ENCODE data around the gene ENOX2. TPM values are rescaled to one million over a fixed set of nuclear protein-coding genes. Genes with fewer than 3 reads are reported as not detected.

The ENOX2 gene
- total and polyA plus RNA-seq, 12 donors, result 3.4 to 31.7 (median 18.9) TPM

- WGBS, 4 donors, result 59 to 92% (median 83%) methylated on average over 3 of the region's 3 CpGs; no CpG with 5 or more reads in 1 of the 4 donors
- Histone ChIP-seq H3K27me3 (no peaks in the 10 kb centered on the region), H3K36me3 (replicated peaks in 1 of 2) (no peaks in the 10 kb centered on the region), H3K27ac (no peak overlapping the region), H3K9me3 (replicated peaks in 1 of 3) (no peaks in the 10 kb centered on the region), H3K4me1 (replicated peaks in 1 of 2) (no peaks in the 10 kb centered on the region), H3K4me3 (no peak overlapping the region)
- TF ChIP-seq POLR2A (IDR thresholded peaks at IDR 0.05) (no peak), CTCF (IDR thresholded peaks at IDR 0.05) (no peak)
- intact Hi-C loops (cut with DNase I), result no loop called here
- no peak for DNase-seq
Observed at GRCh38 chrX:130810561-130810960, 92.4 kb downstream of the ENOX2 start.

GRCh38 chrX:130805903-130806302, 97.1 kb downstream of the ENOX2 start:
- 45 to 75% (median 67%) methylated on average over 2 of the region's 2 CpGs for WGBS, 4 donors
- Histone ChIP-seq H3K9me3 (replicated peaks in 1 of 3) (no peaks in the 10 kb centered on the region), H3K36me3 (replicated peaks in 1 of 2) (no peaks in the 10 kb centered on the region), H3K27ac (no peak overlapping the region), H3K4me1 (replicated peaks in 1 of 2) (no peaks in the 10 kb centered on the region), H3K27me3 (no peaks in the 10 kb centered on the region), H3K4me3 (no peak overlapping the region)
- intact Hi-C loops (cut with DNase I), result no loop called here
- no peak for DNase-seq
- TF ChIP-seq POLR2A (IDR thresholded peaks at IDR 0.05) (no peak), CTCF (IDR thresholded peaks at IDR 0.05) (no peak)

- Histone ChIP-seq H3K27me3 (no peaks in the 10 kb centered on the region), H3K4me1 (replicated peaks in 1 of 2) (no peaks in the 10 kb centered on the region), H3K36me3 (replicated peaks in 1 of 2) (no peaks in the 10 kb centered on the region), H3K9me3 (replicated peaks in 1 of 3) (no peaks in the 10 kb centered on the region), H3K4me3 (no peak overlapping the region), H3K27ac (no peak overlapping the region)
- TF ChIP-seq CTCF (IDR thresholded peaks at IDR 0.05) (no peak), POLR2A (IDR thresholded peaks at IDR 0.05) (no peak)
- DNase-seq, result no peak
- intact Hi-C loops (cut with DNase I), result no loop called here
- WGBS, 4 donors, result 65 to 100% (median 79%) methylated on average over 1 of the region's 1 CpG
Observed at GRCh38 chrX:130803537-130803936, 99.5 kb downstream of the ENOX2 start.

- Histone ChIP-seq H3K9me3 (replicated peaks in 1 of 3) (no peaks in the 10 kb centered on the region), H3K27ac (no peak overlapping the region), H3K27me3 (no peaks in the 10 kb centered on the region), H3K4me1 (replicated peaks in 1 of 2) (no peaks in the 10 kb centered on the region), H3K36me3 (replicated peaks in 1 of 2) (no peaks in the 10 kb centered on the region), H3K4me3 (no peak overlapping the region)
- 59 to 89% (median 71%) methylated on average over 2 of the region's 2 CpGs for WGBS, 4 donors
- intact Hi-C loops (cut with DNase I), result no loop called here
- TF ChIP-seq CTCF (IDR thresholded peaks at IDR 0.05) (no peak), POLR2A (IDR thresholded peaks at IDR 0.05) (no peak)
- no peak for DNase-seq
Observed at GRCh38 chrX:130801901-130802300, 101.1 kb downstream of the ENOX2 start.

Data from adrenal gland (tissue), 12 donors.